Spleen (tissue), 11 donors: Measurements from ENCODE around the gene ZBED5. TPM values are rescaled to one million over a fixed set of nuclear protein-coding genes. Genes with fewer than 3 reads are reported as not detected.

ENCODE experiments used
- DNase-seq: peaks from one replicate; pipeline ENCODE4 v3.0.0-alpha.2; 2020
- H3K27ac ChIP-seq, 8 donors: fragments of 200-600 bp; sonication (generic) in 7 of 8; 1 replicate in 4 of 8; 2 replicates in 4 of 8; pipeline versions ENCODE4 v1.5.0 to v1.8.0; 2016 to 2021; ENCODE audit warnings: inconsistent platforms in 4 of 8, mild to moderate bottlenecking in 4 of 8, moderate library complexity in 1 of 8
- H3K27me3 ChIP-seq, 7 donors: fragments of 200-600 bp; sonication (generic) in 6 of 7; replicated peaks in 1 of 7; 1 replicate in 4 of 7; 2 replicates in 3 of 7; pipeline versions ENCODE4 v1.5.0 to v1.8.0; 2016 to 2021; ENCODE audit warnings: inconsistent platforms in 3 of 7, mild to moderate bottlenecking in 1 of 7
- H3K36me3 ChIP-seq, 6 donors: fragments of 200-600 bp; sonication (generic) in 5 of 6; 1 replicate in 4 of 6; 2 replicates in 2 of 6; pipeline versions ENCODE4 v1.5.0 to v1.8.0; 2016 to 2021; ENCODE audit warnings: inconsistent platforms in 2 of 6
- H3K4me1 ChIP-seq, 6 donors: fragments of 200-600 bp; sonication (generic) in 5 of 6; 1 replicate in 3 of 6; 2 replicates in 3 of 6; pipeline versions ENCODE4 v1.5.0 to v1.8.0; 2016 to 2021; ENCODE audit warnings: inconsistent platforms in 3 of 6
- H3K4me3 ChIP-seq, 8 donors: fragments of 200-600 bp; sonication (generic) in 7 of 8; 1 replicate in 4 of 8; 2 replicates in 4 of 8; pipeline versions ENCODE4 v1.5.0 to v1.8.0; 2016 to 2021; ENCODE audit warnings: inconsistent platforms in 4 of 8, mild to moderate bottlenecking in 4 of 8, moderate library complexity in 2 of 8
- H3K9me3 ChIP-seq, 8 donors: fragments of 200-600 bp; sonication (generic) in 7 of 8; 1 replicate in 4 of 8; 2 replicates in 4 of 8; pipeline versions ENCODE4 v1.5.0 to v1.8.0; 2016 to 2021; ENCODE audit warnings: inconsistent platforms in 4 of 8
- CTCF ChIP-seq, 11 experiments: fragments of 200-600 bp in 7 of 11; fragments of 450-650 bp in 4 of 11; sonication (generic) in 4 of 11; IDR thresholded peaks in 8 of 11; conservative IDR thresholded peaks in 3 of 11; 1 replicate in 7 of 11; 2 replicates in 4 of 11; pipeline versions ENCODE4 v1.4.0 to v1.8.0; 2016 to 2021; ENCODE audit warnings: antibody characterized with exemption in 11 of 11, inconsistent platforms in 4 of 11, mild to moderate bottlenecking in 1 of 11
- POLR2A ChIP-seq, 3 donors: fragments of 450-650 bp; IDR thresholded peaks; one replicate each; pipeline ENCODE4 v1.5.1; 2017; ENCODE audit warnings: antibody characterized with exemption in 3 of 3, mild to moderate bottlenecking in 1 of 3
- POLR2AphosphoS5 ChIP-seq, 3 donors: sonication (generic); formaldehyde crosslinking; IDR thresholded peaks; one replicate each; pipeline ENCODE4 v1.5.1; 2017; ENCODE audit warnings: antibody characterized with exemption in 3 of 3
- WGBS, 5 donors: extraction: QIAGEN DNeasy Blood & Tissue Kit in 3 of 5; methylation state at CpG; one replicate each; pipeline versions ENCODE4 v1.1.5 to v1.1.7; 2013 to 2018; 5-methylcytosine and 5-hydroxymethylcytosine counted together
- intact Hi-C: fragments of 100-400 bp; cut with DNase I; formaldehyde crosslinking; loops from one replicate; pipeline ENCODE4 v1.15.0; 2023; ENCODE audit warnings: low total_unique reads
- polyA plus RNA-seq, 3 donors: library from polyadenylated mRNA; stranded (reverse); fragments of 200-250 nt; gene quantifications; one replicate each; pipeline ENCODE4 v1.2.1, GENCODE V29; 2013
- total RNA-seq, 7 donors: library from RNA; depleted of rRNA in 3 of 7; stranded (reverse); fragments of >200 nt in 3 of 7; fragmentation: NEBNext Ultra II Directional in 4 of 7; extraction: Animal tissue kit (Norgen Biotek cat#: 25700) in 4 of 7; gene quantifications; one replicate each; pipeline versions ENCODE4 v1.1.0 to v1.2.1, GENCODE V29; 2016 to 2021
- donor health status: healthy with polysubstance abuse.
- donor health status: DM: no; HTN: no; CAD: no; lungs with moderate emphysema.
- donor health status: DM: no; HTN: no; CAD: no.
- donor health status: Bipolar disorder and iron deficiency.
- donor health status: healthy.
- donor health status: DM: no; HTN: no; CAD: no.
- donor health status: DM: yes; HTN: yes; CAD: no.

The ZBED5 gene
- total and polyA plus RNA-seq, 10 donors: 43.5 to 83.8 (median 63.6) TPM

DNA sequence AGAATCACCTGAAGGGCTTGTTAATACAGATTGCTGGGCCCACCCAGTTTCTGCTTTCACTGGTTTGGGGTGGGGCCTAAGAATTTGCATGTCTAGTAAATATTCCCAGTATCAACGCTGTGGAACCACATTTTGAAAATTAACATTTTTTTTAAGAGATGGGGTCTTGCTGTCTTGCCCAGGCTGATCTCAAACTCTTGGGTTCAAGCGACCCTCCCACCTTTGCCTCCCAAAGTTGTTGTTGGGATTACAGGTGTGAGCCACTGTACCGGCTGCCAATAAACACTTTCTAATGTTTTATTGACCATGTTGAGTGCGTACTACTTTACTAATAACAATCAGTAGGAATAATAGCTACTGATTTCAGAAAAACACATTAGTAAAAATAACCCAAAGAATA, 51.6 kb downstream of the ZBED5 start:
- H3K9me3 ChIP-seq: no peaks in the 10 kb centered on the region
- intact Hi-C loops: loop anchor here (5.0 to 10.0 kb wide), 2 partner anchors 46 to 51 kb away; partner anchors contain the start of gene CTR9
- peaks cover 12 to 61% (median 58%) of the 10 kb centered on the region in 6 donors for H3K36me3 ChIP-seq
- H3K4me1 ChIP-seq: peaks cover 40 to 81% (median 60%) of the 10 kb centered on the region in 6 donors
- DNase-seq: no peak
- TF ChIP-seq POLR2AphosphoS5 (IDR thresholded peaks at IDR 0.05) (no peak), POLR2A (IDR thresholded peaks at IDR 0.05) (no peak), CTCF (IDR thresholded peaks at IDR 0.05 in 8 of 11, conservative IDR thresholded peaks at IDR 0.05 in 3 of 11) (no peak)
- no peaks in the 10 kb centered on the region for H3K27me3 ChIP-seq
- peak overlapping the region in 6 of 8 donors; percentile 81 to 98 (median 91) for H3K4me3 ChIP-seq
- H3K27ac ChIP-seq: peak overlapping the region in 4 of 8 donors; percentile 9 to 100 (median 100)
- WGBS, 5 donors: 82 to 87% (median 83%) methylated on average over 4 of the region's 4 CpGs

GRCh38 chr11:10805741-10806140, 52.1 kb downstream of the ZBED5 start:
- peak overlapping the region in 3 of 8 donors; percentile 81 to 98 (median 96) for H3K4me3 ChIP-seq
- DNase-seq: no peak
- peaks cover 40 to 85% (median 63%) of the 10 kb centered on the region in 6 donors for H3K4me1 ChIP-seq
- intact Hi-C loops: loop anchor here (5.0 to 10.0 kb wide), 2 partner anchors 47 to 51 kb away; partner anchors contain the start of gene CTR9
- no peaks in the 10 kb centered on the region for H3K9me3 ChIP-seq
- H3K36me3 ChIP-seq: peaks cover 12 to 66% (median 62%) of the 10 kb centered on the region in 6 donors
- H3K27me3 ChIP-seq: no peaks in the 10 kb centered on the region
- TF ChIP-seq POLR2AphosphoS5 (IDR thresholded peaks at IDR 0.05): no peak
- no peak for TF ChIP-seq CTCF (IDR thresholded peaks at IDR 0.05 in 8 of 11, conservative IDR thresholded peaks at IDR 0.05 in 3 of 11)
- no peak for TF ChIP-seq POLR2A (IDR thresholded peaks at IDR 0.05)
- peak overlapping the region in 4 of 8 donors; percentile 0 to 100 (median 13) for H3K27ac ChIP-seq
- 51 to 79% (median 62%) methylated on average over 8 of the region's 8 CpGs for WGBS, 5 donors

DNA sequence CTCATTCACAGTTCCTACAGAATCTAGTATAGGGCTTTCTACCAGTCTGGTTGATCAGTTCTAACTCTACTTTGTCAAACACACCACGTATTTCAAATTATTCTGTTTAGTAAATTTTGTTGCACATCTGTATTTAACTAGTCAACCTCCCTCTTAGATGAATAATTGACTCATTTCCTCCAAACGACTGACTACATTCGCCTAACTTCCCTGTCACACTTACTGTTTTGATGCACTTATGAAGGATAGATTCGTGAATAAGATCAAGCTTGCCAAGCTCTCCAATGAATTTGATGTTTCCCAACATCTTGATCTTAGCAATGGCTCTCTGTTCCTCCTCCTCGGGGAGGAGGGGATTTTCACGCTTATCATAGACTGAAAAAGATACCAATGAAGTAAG, 54.2 kb downstream of the ZBED5 start:
- no peaks in the 10 kb centered on the region for H3K9me3 ChIP-seq
- TF ChIP-seq POLR2AphosphoS5 (IDR thresholded peaks at IDR 0.05) (no peak), CTCF (IDR thresholded peaks at IDR 0.05 in 8 of 11, conservative IDR thresholded peaks at IDR 0.05 in 3 of 11) (no peak), POLR2A (IDR thresholded peaks at IDR 0.05) (no peak)
- peaks cover 17 to 86% (median 83%) of the 10 kb centered on the region in 6 donors for H3K36me3 ChIP-seq
- no peaks in the 10 kb centered on the region for H3K27me3 ChIP-seq
- H3K4me3 ChIP-seq: no peak overlapping the region
- peaks cover 33 to 90% (median 67%) of the 10 kb centered on the region in 6 donors for H3K4me1 ChIP-seq
- no peak for DNase-seq
- H3K27ac ChIP-seq: peak overlapping the region in 1 of 8 donors; percentile 12
- intact Hi-C loops: loop anchor here (10.0 kb wide), 1 partner anchor 49 kb away; the partner anchor contains the start of gene CTR9
- 56 to 71% (median 59%) methylated on average over 6 of the region's 6 CpGs for WGBS, 5 donors

Other genes starting within 250 kb of the ZBED5 start
- gene IRAG1, start 164.3 kb downstream of the ZBED5 start, total RNA-seq: 10 to 100 TPM in 5 of 7 donors, 1 to 10 TPM in 2; 4.9 to 15.6 (median 12.2) TPM
- 1 to 10 TPM; 2.8 to 3.3 (median 3.1) TPM for gene IRAG1, start 164.3 kb downstream of the ZBED5 start, polyA plus RNA-seq
- gene CTR9, start 106.8 kb downstream of the ZBED5 start, total RNA-seq: 10 to 100 TPM; 31.1 to 44.4 (median 36.0) TPM
- 10 to 100 TPM; 13.8 to 17.6 (median 14.0) TPM for gene CTR9, start 106.8 kb downstream of the ZBED5 start, polyA plus RNA-seq
- 100 to 1,000 TPM; 444 to 712 (median 622) TPM for gene EIF4G2, start 49.1 kb downstream of the ZBED5 start, total RNA-seq
- gene EIF4G2, start 49.1 kb downstream of the ZBED5 start, polyA plus RNA-seq: 100 to 1,000 TPM; 178 to 264 (median 218) TPM